ENCODE data around the gene ASB18.

- TF ChIP-seq EP300 (IDR thresholded peaks at IDR 0.05) (no peak), POLR2A (IDR thresholded peaks at IDR 0.05) (no peak)
These were observed 96.7 kb downstream of the ASB18 start for GRCh38 chr2:236167297-236168109.

All from tibial nerve (tissue), 3 donors.